Stomach (tissue), 9 donors: Measurements from ENCODE around the gene PRR23E. TPM values are rescaled to one million over a fixed set of nuclear protein-coding genes. Genes with fewer than 3 reads are reported as not detected.

ENCODE experiments used
- DNase-seq, 2 donors: peaks; one replicate each; pipeline versions ENCODE4 v3.0.0 to v3.0.0-alpha.2; 2013 to 2019
- H3K27ac ChIP-seq, 5 donors: fragments of 200-600 bp in 4 of 5; sonication (generic) in 4 of 5; one replicate each; pipeline ENCODE4 v1.5.1; 2013 to 2019; ENCODE audit warnings: mild to moderate bottlenecking in 1 of 5, moderate library complexity in 1 of 5
- H3K27me3 ChIP-seq, 3 donors: fragments of 200-600 bp; sonication (generic); one replicate each; pipeline ENCODE4 v1.5.1; 2017 to 2019; ENCODE audit warnings: mixed run types in 1 of 3
- H3K36me3 ChIP-seq, 4 donors: fragments of 200-600 bp; sonication (generic); 1 replicate in 3 of 4; 2 replicates in 1 of 4; pipeline ENCODE4 v1.5.1; 2016 to 2019
- H3K4me1 ChIP-seq, 4 donors: fragments of 200-600 bp; sonication (generic); one replicate each; pipeline ENCODE4 v1.5.1; 2016 to 2019
- H3K4me3 ChIP-seq, 4 donors: fragments of 200-600 bp; sonication (generic) in 3 of 4; one replicate each; pipeline ENCODE4 v1.5.1; 2016 to 2019; ENCODE audit warnings: mild to moderate bottlenecking in 1 of 4
- H3K9me3 ChIP-seq, 4 donors: fragments of 200-600 bp; sonication (generic); one replicate each; pipeline ENCODE4 v1.5.1; 2016 to 2019
- EP300 ChIP-seq: sonication (generic); formaldehyde crosslinking; IDR thresholded peaks from one replicate; pipeline ENCODE4 v1.6.1; 2017; ENCODE audit warnings: antibody characterized with exemption
- POLR2A ChIP-seq, 4 donors: fragments of 450-650 bp; IDR thresholded peaks; one replicate each; pipeline ENCODE4 v1.6.1; 2016; ENCODE audit warnings: antibody characterized with exemption in 4 of 4, control low read depth in 2 of 4, mild to moderate bottlenecking in 1 of 4, moderate library complexity in 1 of 4
- POLR2AphosphoS5 ChIP-seq, 3 donors: sonication (generic); formaldehyde crosslinking; IDR thresholded peaks; one replicate each; pipeline ENCODE4 v1.6.1; 2016; ENCODE audit warnings: antibody characterized with exemption in 3 of 3
- WGBS, 5 donors: extraction: QIAGEN DNeasy Blood & Tissue Kit in 3 of 5; methylation state at CpG; one replicate each; pipeline versions ENCODE4 v1.1.5 to v1.1.7; 2013 to 2018; 5-methylcytosine and 5-hydroxymethylcytosine counted together
- intact Hi-C: fragments of 100-400 bp; cut with DNase I; formaldehyde crosslinking; loops from one replicate; pipeline ENCODE4 v1.15.1; 2023; ENCODE audit warnings: low total_unique reads
- polyA plus RNA-seq, 3 donors: library from polyadenylated mRNA; stranded (reverse); fragments of 200-250 nt; gene quantifications; one replicate each; pipeline ENCODE4 v1.2.3, GENCODE V29; 2013
- total RNA-seq, 5 donors: library from RNA; depleted of rRNA; stranded (reverse); fragments of >200 nt; gene quantifications; one replicate each; pipeline versions ENCODE4 v1.1.0 to v1.2.3, GENCODE V29; 2014 to 2016
- TF ChIP-seq, protein P1 (sequence below), 7 experiments: fragments of 450-650 bp in 4 of 7; fragments of 200-600 bp in 3 of 7; sonication (generic) in 3 of 7; IDR thresholded peaks; one replicate each; pipeline ENCODE4 v1.5.1; 2016 to 2019; ENCODE audit warnings: antibody characterized with exemption in 7 of 7, control low read depth in 2 of 7, mild to moderate bottlenecking in 1 of 7
- donor health status: healthy with polysubstance abuse.
- donor health status: Bipolar disorder and iron deficiency.
- donor health status: healthy.

Gene PRR23E
- total and polyA plus RNA-seq, 8 donors = not detected

DNA sequence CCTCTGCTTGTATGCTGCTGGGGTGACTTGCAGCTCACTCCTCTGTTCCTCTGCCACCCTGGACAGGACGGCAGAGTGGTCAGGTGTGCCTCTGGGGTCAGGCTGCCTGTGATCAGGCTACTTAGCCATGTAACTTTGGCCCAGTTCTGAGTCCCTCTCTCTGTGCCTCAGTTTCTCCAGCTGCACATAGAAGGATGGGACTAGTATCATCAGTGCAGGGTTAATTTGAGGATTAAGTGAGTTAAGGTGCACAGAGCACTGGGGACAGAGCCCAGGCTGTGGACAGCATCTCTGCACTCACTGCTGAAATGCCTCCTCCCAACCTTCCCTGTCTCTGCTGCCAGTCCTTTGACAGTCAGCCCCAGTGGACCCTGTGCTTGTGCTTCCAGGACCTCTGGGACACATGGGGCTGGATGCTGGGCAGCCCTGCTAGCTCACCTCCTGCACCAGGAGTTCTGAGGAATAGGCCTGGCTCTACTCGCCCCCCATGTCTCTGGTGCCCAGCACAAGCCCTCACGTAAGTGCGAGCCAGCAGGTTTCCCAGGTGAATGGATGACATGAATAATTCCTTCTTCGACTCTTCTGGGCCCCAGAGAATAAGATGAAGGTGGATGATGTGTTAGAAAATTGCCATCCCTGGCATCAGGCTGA, 19.3 kb upstream of the PRR23E start:
- no peak overlapping the region for H3K27ac ChIP-seq
- 77 to 87% (median 84%) methylated on average over 5 of the region's 5 CpGs for WGBS, 5 donors
- TF ChIP-seq, protein P1, sequence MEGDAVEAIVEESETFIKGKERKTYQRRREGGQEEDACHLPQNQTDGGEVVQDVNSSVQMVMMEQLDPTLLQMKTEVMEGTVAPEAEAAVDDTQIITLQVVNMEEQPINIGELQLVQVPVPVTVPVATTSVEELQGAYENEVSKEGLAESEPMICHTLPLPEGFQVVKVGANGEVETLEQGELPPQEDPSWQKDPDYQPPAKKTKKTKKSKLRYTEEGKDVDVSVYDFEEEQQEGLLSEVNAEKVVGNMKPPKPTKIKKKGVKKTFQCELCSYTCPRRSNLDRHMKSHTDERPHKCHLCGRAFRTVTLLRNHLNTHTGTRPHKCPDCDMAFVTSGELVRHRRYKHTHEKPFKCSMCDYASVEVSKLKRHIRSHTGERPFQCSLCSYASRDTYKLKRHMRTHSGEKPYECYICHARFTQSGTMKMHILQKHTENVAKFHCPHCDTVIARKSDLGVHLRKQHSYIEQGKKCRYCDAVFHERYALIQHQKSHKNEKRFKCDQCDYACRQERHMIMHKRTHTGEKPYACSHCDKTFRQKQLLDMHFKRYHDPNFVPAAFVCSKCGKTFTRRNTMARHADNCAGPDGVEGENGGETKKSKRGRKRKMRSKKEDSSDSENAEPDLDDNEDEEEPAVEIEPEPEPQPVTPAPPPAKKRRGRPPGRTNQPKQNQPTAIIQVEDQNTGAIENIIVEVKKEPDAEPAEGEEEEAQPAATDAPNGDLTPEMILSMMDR (IDR thresholded peaks at IDR 0.05) = no peak
- TF ChIP-seq EP300 (no peak), POLR2A (IDR thresholded peaks at IDR 0.05) (no peak), POLR2AphosphoS5 (IDR thresholded peaks at IDR 0.05) (no peak)
- peaks cover 0 to 5% (median 0%) of the 10 kb centered on the region in 4 donors for H3K9me3 ChIP-seq
- no peaks in the 10 kb centered on the region for H3K4me1 ChIP-seq
- intact Hi-C loops = no loop called here
- DNase-seq = no peak
- H3K4me3 ChIP-seq = no peak overlapping the region
- no peaks in the 10 kb centered on the region for H3K36me3 ChIP-seq
- peaks cover 0 to 53% (median 0%) of the 10 kb centered on the region in 3 donors for H3K27me3 ChIP-seq

DNA sequence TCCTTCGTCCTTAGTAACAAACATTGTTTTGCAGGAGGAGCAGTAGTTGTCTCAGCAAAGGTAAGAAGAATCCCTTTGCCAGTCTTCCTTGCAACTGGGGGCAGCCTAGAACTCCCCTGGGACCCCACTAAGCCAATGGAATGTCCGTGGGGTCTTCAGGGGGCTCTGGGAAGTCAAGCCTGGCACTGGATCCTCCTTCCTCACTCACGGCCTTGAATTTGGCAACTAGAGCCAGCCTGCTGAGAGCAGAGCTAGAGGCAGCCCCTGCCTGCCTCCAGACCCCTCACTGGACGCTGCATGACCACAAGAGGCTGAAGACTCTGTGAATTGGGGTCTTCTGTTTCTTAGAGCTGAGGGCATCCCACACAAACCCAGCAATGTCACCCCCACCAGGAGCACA, 18.6 kb upstream of the PRR23E start:
- Histone ChIP-seq H3K4me1 (no peaks in the 10 kb centered on the region), H3K36me3 (no peaks in the 10 kb centered on the region), H3K9me3 (peaks cover 0 to 5% (median 0%) of the 10 kb centered on the region in 4 donors), H3K27ac (no peak overlapping the region), H3K4me3 (no peak overlapping the region), H3K27me3 (peaks cover 0 to 51% (median 0%) of the 10 kb centered on the region in 3 donors)
- intact Hi-C loops = no loop called here
- no peak for DNase-seq
- 57 to 80% (median 69%) methylated on average over 3 to 4 of the region's 4 CpGs for WGBS, 5 donors
- TF ChIP-seq EP300 (no peak), POLR2AphosphoS5 (IDR thresholded peaks at IDR 0.05) (no peak)

DNA sequence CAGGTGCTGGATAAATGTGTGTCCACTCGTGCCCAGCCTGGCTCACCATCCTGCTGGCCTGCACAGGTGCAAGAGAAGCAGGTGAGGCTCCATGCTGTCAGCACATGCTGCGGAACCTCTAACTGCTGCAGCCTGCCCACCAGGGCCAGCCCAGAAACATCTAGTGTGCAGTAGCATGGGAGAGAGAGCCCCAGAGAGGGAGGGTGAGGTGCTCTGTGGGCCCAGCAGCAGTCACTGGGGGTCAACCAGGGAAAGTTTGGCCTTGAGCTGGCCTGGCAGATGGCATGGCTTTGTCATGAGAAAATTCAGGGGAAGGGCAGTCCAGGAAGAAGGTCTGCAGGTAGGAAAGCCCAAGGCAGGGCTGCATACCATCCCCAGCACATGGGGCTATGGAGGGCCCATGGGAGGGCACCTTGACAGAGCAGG, 18.2 kb upstream of the PRR23E start:
- 70 to 100% (median 89%) methylated on average over 1 to 2 of the region's 2 CpGs for WGBS, 5 donors
- no peak overlapping the region for H3K27ac ChIP-seq
- intact Hi-C loops = no loop called here
- H3K9me3 ChIP-seq = peaks cover 0 to 5% (median 0%) of the 10 kb centered on the region in 4 donors
- no peaks in the 10 kb centered on the region for H3K4me1 ChIP-seq
- H3K27me3 ChIP-seq = peaks cover 0 to 47% (median 0%) of the 10 kb centered on the region in 3 donors
- H3K36me3 ChIP-seq = no peaks in the 10 kb centered on the region
- no peak overlapping the region for H3K4me3 ChIP-seq
- no peak for DNase-seq
- TF ChIP-seq POLR2A (IDR thresholded peaks at IDR 0.05) (no peak), EP300 (no peak), POLR2AphosphoS5 (IDR thresholded peaks at IDR 0.05) (no peak)
- TF ChIP-seq, protein P1 (IDR thresholded peaks at IDR 0.05) = no peak

DNA sequence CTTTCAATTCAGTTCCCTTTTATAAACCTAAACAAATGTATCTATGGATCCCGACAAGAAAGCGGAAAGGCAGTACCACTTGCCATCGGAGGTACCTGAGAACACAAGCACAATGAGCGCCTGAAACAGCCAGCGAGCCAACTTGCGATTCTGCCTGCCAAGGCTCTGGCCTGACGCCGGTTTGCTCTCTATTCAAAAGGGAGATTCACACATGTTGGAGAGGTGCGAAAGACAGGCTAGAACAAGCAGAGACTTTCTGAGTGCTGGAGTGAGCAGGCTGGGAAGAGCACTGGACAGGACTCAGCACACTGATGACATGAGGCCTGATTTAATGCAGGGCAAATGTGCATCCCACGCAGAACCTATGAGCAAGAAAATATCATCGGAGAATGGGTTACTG, 17.7 kb upstream of the PRR23E start:
- no peaks in the 10 kb centered on the region for H3K36me3 ChIP-seq
- DNase-seq = no peak
- H3K4me3 ChIP-seq = no peak overlapping the region
- TF ChIP-seq EP300 (no peak), POLR2AphosphoS5 (IDR thresholded peaks at IDR 0.05) (no peak), POLR2A (IDR thresholded peaks at IDR 0.05) (no peak)
- TF ChIP-seq, protein P1 (IDR thresholded peaks at IDR 0.05) = no peak
- H3K27me3 ChIP-seq = peaks cover 0 to 41% (median 0%) of the 10 kb centered on the region in 3 donors
- WGBS, 5 donors = 78 to 86% (median 82%) methylated on average over 11 of the region's 11 CpGs
- peaks cover 0 to 5% (median 0%) of the 10 kb centered on the region in 4 donors for H3K9me3 ChIP-seq
- intact Hi-C loops = no loop called here
- no peak overlapping the region for H3K27ac ChIP-seq
- H3K4me1 ChIP-seq = no peaks in the 10 kb centered on the region

DNA sequence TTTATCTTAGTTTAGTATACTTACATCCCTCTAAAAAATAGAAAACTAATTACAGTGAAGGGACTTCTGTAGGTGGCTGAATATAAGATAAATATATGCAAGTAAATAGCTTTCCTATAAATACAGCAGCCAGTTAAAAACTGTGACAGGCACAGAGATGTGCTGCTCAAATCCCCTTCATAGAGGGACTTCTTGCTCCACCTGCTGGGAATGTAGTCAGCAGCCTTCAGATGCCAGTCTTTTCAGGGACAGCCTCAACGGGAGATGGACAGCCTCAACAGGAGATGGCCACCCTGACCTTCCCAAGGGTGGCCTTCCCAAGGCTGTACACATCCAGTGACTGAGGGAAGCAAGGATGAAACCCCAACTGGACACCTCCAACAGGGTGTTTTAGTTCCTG, 15.7 kb upstream of the PRR23E start:
- H3K27me3 ChIP-seq = peaks cover 0 to 22% (median 0%) of the 10 kb centered on the region in 3 donors
- intact Hi-C loops = no loop called here
- 12 to 44% (median 27%) methylated on average over 1 of the region's 1 CpG for WGBS, 5 donors
- H3K4me3 ChIP-seq = no peak overlapping the region
- H3K4me1 ChIP-seq = no peaks in the 10 kb centered on the region
- TF ChIP-seq EP300 = no peak
- no peak for TF ChIP-seq POLR2AphosphoS5 (IDR thresholded peaks at IDR 0.05)
- TF ChIP-seq, protein P1 (IDR thresholded peaks at IDR 0.05) = peak in 3 of 7 experiments; percentile 19 to 48 (median 23)
- DNase-seq = peak; percentile 38 to 46
- no peaks in the 10 kb centered on the region for H3K36me3 ChIP-seq
- no peak overlapping the region for H3K27ac ChIP-seq
- peaks cover 0 to 5% (median 0%) of the 10 kb centered on the region in 4 donors for H3K9me3 ChIP-seq
